PFSK-1 (cell line): Measurements from ENCODE around the gene SOCS6.

ENCODE experiments used
- TAF1 ChIP-seq: IDR thresholded peaks from 2 replicates; pipeline ENCODE4 v1.6.1; 2012; ENCODE audit warnings: low read length, control low read depth, borderline replicate concordance; ENCODE audit not compliant: insufficient read depth
- TF ChIP-seq, protein P1 (sequence below), 2 experiments: IDR thresholded peaks; 2 replicates each; pipeline versions ENCODE4 v1.6.1 to v1.8.0; 2011 to 2012; ENCODE audit warnings: low read depth in 2 of 2, low read length in 2 of 2, control low read depth in 1 of 2, inconsistent platforms in 1 of 2, mild to moderate bottlenecking in 1 of 2, moderate library complexity in 1 of 2; ENCODE audit not compliant: insufficient read depth in 1 of 2

DNA sequence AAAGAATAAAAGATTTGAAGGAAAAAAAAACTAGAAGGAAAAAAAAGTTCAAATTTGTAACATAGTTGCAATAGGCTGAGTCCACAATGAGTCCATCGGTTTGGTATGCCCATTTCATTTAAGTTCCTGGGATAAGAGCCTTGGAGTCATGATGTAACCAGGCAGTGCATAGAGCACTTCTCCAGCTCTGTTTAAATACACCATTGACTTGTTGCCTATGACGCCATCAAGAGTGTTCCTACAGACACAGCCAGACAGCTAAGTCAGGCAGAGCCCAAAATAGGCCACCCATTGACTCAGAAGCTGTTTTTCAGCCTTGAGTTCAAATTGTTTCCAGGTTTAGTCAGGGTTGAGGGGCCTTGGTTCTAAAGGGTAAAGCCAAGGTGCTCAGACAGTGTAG lies 44.9 kb downstream of the SOCS6 start:
- no peak for TF ChIP-seq TAF1
- TF ChIP-seq, protein P1, sequence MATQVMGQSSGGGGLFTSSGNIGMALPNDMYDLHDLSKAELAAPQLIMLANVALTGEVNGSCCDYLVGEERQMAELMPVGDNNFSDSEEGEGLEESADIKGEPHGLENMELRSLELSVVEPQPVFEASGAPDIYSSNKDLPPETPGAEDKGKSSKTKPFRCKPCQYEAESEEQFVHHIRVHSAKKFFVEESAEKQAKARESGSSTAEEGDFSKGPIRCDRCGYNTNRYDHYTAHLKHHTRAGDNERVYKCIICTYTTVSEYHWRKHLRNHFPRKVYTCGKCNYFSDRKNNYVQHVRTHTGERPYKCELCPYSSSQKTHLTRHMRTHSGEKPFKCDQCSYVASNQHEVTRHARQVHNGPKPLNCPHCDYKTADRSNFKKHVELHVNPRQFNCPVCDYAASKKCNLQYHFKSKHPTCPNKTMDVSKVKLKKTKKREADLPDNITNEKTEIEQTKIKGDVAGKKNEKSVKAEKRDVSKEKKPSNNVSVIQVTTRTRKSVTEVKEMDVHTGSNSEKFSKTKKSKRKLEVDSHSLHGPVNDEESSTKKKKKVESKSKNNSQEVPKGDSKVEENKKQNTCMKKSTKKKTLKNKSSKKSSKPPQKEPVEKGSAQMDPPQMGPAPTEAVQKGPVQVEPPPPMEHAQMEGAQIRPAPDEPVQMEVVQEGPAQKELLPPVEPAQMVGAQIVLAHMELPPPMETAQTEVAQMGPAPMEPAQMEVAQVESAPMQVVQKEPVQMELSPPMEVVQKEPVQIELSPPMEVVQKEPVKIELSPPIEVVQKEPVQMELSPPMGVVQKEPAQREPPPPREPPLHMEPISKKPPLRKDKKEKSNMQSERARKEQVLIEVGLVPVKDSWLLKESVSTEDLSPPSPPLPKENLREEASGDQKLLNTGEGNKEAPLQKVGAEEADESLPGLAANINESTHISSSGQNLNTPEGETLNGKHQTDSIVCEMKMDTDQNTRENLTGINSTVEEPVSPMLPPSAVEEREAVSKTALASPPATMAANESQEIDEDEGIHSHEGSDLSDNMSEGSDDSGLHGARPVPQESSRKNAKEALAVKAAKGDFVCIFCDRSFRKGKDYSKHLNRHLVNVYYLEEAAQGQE (IDR thresholded peaks at IDR 0.05; ENCODE audit: insufficient read depth in 1 of 2, low read depth in 2 of 2, low read length in 2 of 2), result no peak
